HG03097 (cell line): ENCODE measurements around the gene DCTN2.
"Not testable (repeated sequence)": the region's sequence is repeated elsewhere in the genome, so short reads cannot be mapped to it uniquely, and the experiment has no call there.

ENCODE experiments used
- ATAC-seq: cut with Tn5 transposase; IDR thresholded peaks from one replicate; pipeline ENCODE4 v1.9.1; 2021; ENCODE audit not compliant: unreplicated experiment, low FRiP score

DCTN2 gene

GRCh38 chr12:57577981-57578758 is 31.2 kb upstream of the DCTN2 start:
- no peak for ATAC-seq

GRCh38 chr12:57576613-57577160 is 29.7 kb upstream of the DCTN2 start:
- ATAC-seq = no peak

- no peak for ATAC-seq
These were observed 29.0 kb upstream of the DCTN2 start for GRCh38 chr12:57575771-57576612.

- ATAC-seq = no peak
These were observed 27.8 kb upstream of the DCTN2 start for GRCh38 chr12:57574795-57575194.

- ATAC-seq = no peak
These were observed 25.2 kb upstream of the DCTN2 start for GRCh38 chr12:57571926-57572762.

- ATAC-seq = not testable (repeated sequence)
These were observed 23.4 kb upstream of the DCTN2 start for GRCh38 chr12:57570438-57570837.

GRCh38 chr12:57569858-57570257 is 22.9 kb upstream of the DCTN2 start:
- no peak for ATAC-seq

GRCh38 chr12:57568838-57569237 is 21.8 kb upstream of the DCTN2 start:
- no peak for ATAC-seq

- no peak for ATAC-seq
These were observed 17.3 kb upstream of the DCTN2 start for GRCh38 chr12:57564178-57564740.

GRCh38 chr12:57563358-57563757 is 16.4 kb upstream of the DCTN2 start:
- no peak for ATAC-seq

- not testable (repeated sequence) for ATAC-seq
These were observed 14.1 kb upstream of the DCTN2 start for GRCh38 chr12:57561117-57561516.

GRCh38 chr12:57560516-57560915 is 13.5 kb upstream of the DCTN2 start:
- ATAC-seq = no peak

GRCh38 chr12:57558864-57559263 is 11.9 kb upstream of the DCTN2 start:
- ATAC-seq = no peak

- no peak for ATAC-seq
These were observed 7.9 kb upstream of the DCTN2 start for GRCh38 chr12:57554897-57555296.

- no peak for ATAC-seq
These were observed 7.5 kb upstream of the DCTN2 start for GRCh38 chr12:57554453-57554852.

- ATAC-seq = no peak
These were observed 6.6 kb upstream of the DCTN2 start for GRCh38 chr12:57553343-57554202.

GRCh38 chr12:57552835-57553313 is 5.9 kb upstream of the DCTN2 start:
- no peak for ATAC-seq

- no peak for ATAC-seq
These were observed 5.3 kb upstream of the DCTN2 start for GRCh38 chr12:57552306-57552651.

- ATAC-seq = no peak
These were observed 4.8 kb upstream of the DCTN2 start for GRCh38 chr12:57551637-57552305.
